Endothelial cell of umbilical vein (primary cell): ENCODE data around the gene CEP63. TPM values are rescaled to one million over a fixed set of nuclear protein-coding genes. Genes with fewer than 3 reads are reported as not detected.

Experiments
- BruUV-seq: library from RNA; stranded (reverse); fragments of 400-500 nt; replicated peaks from 2 replicates; lab custom pipeline; 2021; lab: Mats Ljungman, UMichigan
- CTCF ChIA-PET: fragments of 300-600, 350-600 bp; sonication (Branson Sonifier 250); formaldehyde crosslinking; loops from one replicate; lab custom pipeline; 2021; ENCODE audit warnings: antibody characterized with exemption, inconsistent platforms; lab: Charles Lee
- POLR2A ChIA-PET: fragments of 300-600, 350-600 bp; sonication (Branson Sonifier 250); formaldehyde crosslinking; loops from one replicate; lab custom pipeline; 2021; ENCODE audit warnings: antibody characterized with exemption, inconsistent platforms; lab: Charles Lee
- DNase-seq: peaks from one replicate; pipeline ENCODE4 v3.0.0-alpha.2; 2011; ENCODE audit warnings: low read depth, low spot score
- FAIRE-seq: peaks from 2 replicates; lab custom pipeline; 2011; peaks lifted over from hg19 to GRCh38; lab: Jason Lieb, UNC
- H2AFZ ChIP-seq: 2 replicates; pipeline ENCODE4 v1.6.0; 2012; ENCODE audit warnings: low read depth, low read length, control low read depth, inconsistent platforms
- H3K27ac ChIP-seq: 2 replicates; pipeline ENCODE4 v1.5.1; 2011; ENCODE audit warnings: low read depth, mild to moderate bottlenecking, control low read depth, low read length, moderate library complexity; ENCODE audit not compliant: insufficient read depth
- H3K27me3 ChIP-seq, 2 experiments: 2 replicates each; pipeline versions ENCODE4 v1.6.0 to v1.6.1; 2011; ENCODE audit warnings: low read length in 2 of 2, mixed read lengths in 1 of 2; ENCODE audit not compliant: control insufficient read depth in 2 of 2, insufficient read depth in 2 of 2
- H3K36me3 ChIP-seq, 2 experiments: 2 replicates in 1 of 2; 3 replicates in 1 of 2; pipeline ENCODE4 v1.5.1; 2011; ENCODE audit warnings: low read length in 2 of 2, mild to moderate bottlenecking in 1 of 2, moderate library complexity in 1 of 2; ENCODE audit not compliant: control insufficient read depth in 2 of 2, insufficient read depth in 2 of 2; ENCODE audit errors: extremely low read depth in 1 of 2
- H3K4me1 ChIP-seq: 3 replicates; pipeline ENCODE4 v1.5.1; 2011; ENCODE audit warnings: mild to moderate bottlenecking, low read length; ENCODE audit not compliant: control insufficient read depth, insufficient read depth; ENCODE audit errors: extremely low read depth
- H3K4me2 ChIP-seq: 2 replicates; pipeline ENCODE4 v1.6.1; 2011; ENCODE audit warnings: low read length, control low read depth, mixed read lengths; ENCODE audit not compliant: insufficient read depth
- H3K4me3 ChIP-seq, 3 experiments: fragments of 200-600 bp in 1 of 3; sonication (generic), shearing (Covaris generic) in 1 of 3; replicated peaks in 1 of 3; 2 replicates each; pipeline ENCODE4 v1.5.1; 2011 to 2016; ENCODE audit warnings: control low read depth in 3 of 3, low read length in 3 of 3, mild to moderate bottlenecking in 2 of 3, inconsistent platforms in 1 of 3, low read depth in 1 of 3, moderate library complexity in 1 of 3; ENCODE audit not compliant: insufficient read depth in 1 of 3
- H3K79me2 ChIP-seq: 2 replicates; pipeline ENCODE4 v1.6.0; 2012; ENCODE audit warnings: low read length, inconsistent platforms; ENCODE audit not compliant: control insufficient read depth, insufficient read depth
- H3K9ac ChIP-seq: replicated peaks from 2 replicates; pipeline ENCODE3; 2011; ENCODE audit warnings: low read length, control low read depth; ENCODE audit not compliant: insufficient read depth; ENCODE audit errors: extremely low read depth
- H3K9me1 ChIP-seq: replicated peaks from 3 replicates; pipeline ENCODE4 v1.6.0; 2011; ENCODE audit warnings: mild to moderate bottlenecking, low read length; ENCODE audit not compliant: control insufficient read depth, insufficient read depth; ENCODE audit errors: extremely low read depth
- H3K9me3 ChIP-seq: replicated peaks from 2 replicates; pipeline ENCODE4 v1.5.1; 2012; ENCODE audit warnings: low read length, inconsistent platforms; ENCODE audit not compliant: control insufficient read depth, insufficient read depth
- H4K20me1 ChIP-seq: replicated peaks from 2 replicates; pipeline ENCODE3; 2011; ENCODE audit warnings: mild to moderate bottlenecking, low read length; ENCODE audit not compliant: control insufficient read depth, insufficient read depth; ENCODE audit errors: extremely low read depth
- EZH2 ChIP-seq: IDR thresholded peaks from 2 replicates; pipeline ENCODE4 v1.6.1; 2012; ENCODE audit warnings: borderline replicate concordance, low read depth, mild to moderate bottlenecking, moderate library complexity, low read length, inconsistent platforms; ENCODE audit not compliant: severe bottlenecking
- FOS ChIP-seq: IDR thresholded peaks from 2 replicates; pipeline ENCODE4 v1.6.1; 2011; ENCODE audit warnings: mild to moderate bottlenecking, low read length, moderate library complexity, borderline replicate concordance; ENCODE audit not compliant: insufficient read depth
- GATA2 ChIP-seq: IDR thresholded peaks from 2 replicates; pipeline ENCODE4 v1.7.0; 2011; ENCODE audit warnings: low read depth, mild to moderate bottlenecking, moderate library complexity, mixed read lengths, low read length; ENCODE audit not compliant: insufficient read length, insufficient read depth
- JUN ChIP-seq: IDR thresholded peaks from 2 replicates; pipeline ENCODE4 v1.6.1; 2011; ENCODE audit warnings: borderline replicate concordance, low read depth; ENCODE audit not compliant: insufficient read length, insufficient read depth
- MYC ChIP-seq: IDR thresholded peaks from one replicate; pipeline ENCODE4 v1.6.1; 2011; ENCODE audit warnings: mild to moderate bottlenecking, low read depth, low read length
- POLR2A ChIP-seq: IDR thresholded peaks from 2 replicates; pipeline ENCODE4 v1.6.1; 2012; ENCODE audit warnings: low read depth, mild to moderate bottlenecking, control low read depth, low read length
- POLR2AphosphoS5 ChIP-seq: IDR thresholded peaks from 2 replicates; pipeline ENCODE4 v1.6.1; 2012; ENCODE audit warnings: low read depth, mild to moderate bottlenecking, control low read depth, low read length, moderate library complexity; ENCODE audit not compliant: insufficient read depth
- dilution Hi-C: fragments of 300-500 bp; cut with MboI; formaldehyde crosslinking; loops from one replicate; pipeline ENCODE4 v1.15.0; 2019; ENCODE audit warnings: low sequenced_read_pairs; ENCODE audit not compliant: extremely low pct_ligation_motif_present
- intact Hi-C: fragments of 100-400 bp; cut with micrococcal nuclease; formaldehyde crosslinking; loops from one replicate; pipeline ENCODE4 v1.10.0; 2022
- polyA plus RNA-seq, 4 experiments: library from polyadenylated mRNA; depleted of rRNA in 3 of 4; stranded (reverse) in 3 of 4; unstranded in 1 of 4; fragments of >200 nt; gene quantifications; 2 replicates each; pipeline versions ENCODE4 v1.2.1 to v1.2.3, GENCODE V29; 2011 to 2012; ENCODE audit warnings: missing spikeins in 1 of 4
- total RNA-seq: library from RNA; stranded (reverse); gene quantifications from 2 replicates; pipeline ENCODE4 v1.2.3, GENCODE V29; 2021
- TF ChIP-seq, protein P1 (sequence below), 2 donors: IDR thresholded peaks; 1 replicate in 1 of 2; 2 replicates in 1 of 2; pipeline ENCODE4 v1.5.1; 2011; ENCODE audit warnings: low read length in 2 of 2, mild to moderate bottlenecking in 2 of 2, moderate library complexity in 2 of 2, control low read depth in 1 of 2, inconsistent platforms in 1 of 2, low read depth in 1 of 2; ENCODE audit not compliant: insufficient read depth in 1 of 2; ENCODE audit errors: extremely low read depth in 1 of 2
- TF ChIP-seq, protein P2 (sequence below): IDR thresholded peaks from 2 replicates; pipeline ENCODE4 v1.6.1; 2011; ENCODE audit not compliant: insufficient read depth, insufficient read length

CEP63 gene
- total and polyA plus RNA-seq, 2 donors (not counting 3 experiments of a cell fraction or from before 2014, with no cell fraction given) = 5.7 to 29.4 TPM

DNA sequence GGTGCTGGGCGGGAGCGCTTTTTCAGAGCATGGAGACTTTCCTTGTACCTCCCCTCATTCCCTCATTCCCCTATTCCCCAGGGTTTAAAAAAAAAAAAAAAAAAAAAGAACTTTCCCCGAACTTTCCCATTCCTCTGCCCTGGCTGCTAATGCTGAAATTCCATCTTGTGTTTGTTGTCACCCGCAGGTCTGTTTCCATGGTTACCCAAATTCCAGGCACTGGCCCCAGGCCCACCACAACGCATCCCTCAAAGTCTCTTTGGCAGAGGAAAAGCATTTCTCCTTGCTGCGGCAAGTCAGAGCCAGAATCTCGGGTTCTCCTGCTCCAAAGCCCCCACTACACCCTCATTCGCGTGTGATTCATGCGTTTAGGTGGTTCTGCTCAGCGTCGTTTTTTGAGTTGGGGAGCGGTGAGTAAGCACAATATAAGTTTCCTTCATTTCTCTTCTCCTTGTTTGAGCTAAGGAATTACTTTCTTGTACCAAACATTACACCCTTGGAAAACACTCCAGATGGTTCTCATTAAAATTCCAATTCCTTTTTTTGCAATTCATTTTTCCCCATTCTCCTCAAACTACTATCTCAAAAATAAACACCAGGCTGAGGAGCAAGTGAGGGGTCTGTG is 21.7 kb upstream of the CEP63 start:
- no peaks in the 10 kb centered on the region for H3K27me3 ChIP-seq
- no peak overlapping the region for H3K27ac ChIP-seq
- no peak overlapping the region for H3K9ac ChIP-seq
- no TSS peak for BruUV-seq
- H3K4me2 ChIP-seq = no peak overlapping the region
- DNase-seq (no peak), FAIRE-seq (no peak)
- no peaks in the 10 kb centered on the region for H3K9me3 ChIP-seq
- no peaks in the 10 kb centered on the region for H3K79me2 ChIP-seq
- ChIA-PET POLR2A (no interaction called here), CTCF (interaction anchor here (1.8 kb wide), 1 partner anchor 9 kb away, joined by 6 read pairs; no protein-coding TSS in a partner anchor)
- H3K4me1 ChIP-seq = peaks cover 9% of the 10 kb centered on the region
- dilution Hi-C loops = no loop called here
- no peaks in the 10 kb centered on the region for H3K36me3 ChIP-seq
- H2AFZ ChIP-seq = no peak overlapping the region
- no peak overlapping the region for H3K4me3 ChIP-seq
- intact Hi-C loops = no loop called here
- H3K9me1 ChIP-seq = no peaks in the 10 kb centered on the region
- H4K20me1 ChIP-seq = no peaks in the 10 kb centered on the region
- no peak for TF ChIP-seq POLR2A
- no peak for TF ChIP-seq GATA2
- no peak for TF ChIP-seq FOS
- no peak for TF ChIP-seq JUN
- TF ChIP-seq, protein P1, sequence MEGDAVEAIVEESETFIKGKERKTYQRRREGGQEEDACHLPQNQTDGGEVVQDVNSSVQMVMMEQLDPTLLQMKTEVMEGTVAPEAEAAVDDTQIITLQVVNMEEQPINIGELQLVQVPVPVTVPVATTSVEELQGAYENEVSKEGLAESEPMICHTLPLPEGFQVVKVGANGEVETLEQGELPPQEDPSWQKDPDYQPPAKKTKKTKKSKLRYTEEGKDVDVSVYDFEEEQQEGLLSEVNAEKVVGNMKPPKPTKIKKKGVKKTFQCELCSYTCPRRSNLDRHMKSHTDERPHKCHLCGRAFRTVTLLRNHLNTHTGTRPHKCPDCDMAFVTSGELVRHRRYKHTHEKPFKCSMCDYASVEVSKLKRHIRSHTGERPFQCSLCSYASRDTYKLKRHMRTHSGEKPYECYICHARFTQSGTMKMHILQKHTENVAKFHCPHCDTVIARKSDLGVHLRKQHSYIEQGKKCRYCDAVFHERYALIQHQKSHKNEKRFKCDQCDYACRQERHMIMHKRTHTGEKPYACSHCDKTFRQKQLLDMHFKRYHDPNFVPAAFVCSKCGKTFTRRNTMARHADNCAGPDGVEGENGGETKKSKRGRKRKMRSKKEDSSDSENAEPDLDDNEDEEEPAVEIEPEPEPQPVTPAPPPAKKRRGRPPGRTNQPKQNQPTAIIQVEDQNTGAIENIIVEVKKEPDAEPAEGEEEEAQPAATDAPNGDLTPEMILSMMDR (IDR thresholded peaks at IDR 0.05; ENCODE audit: extremely low read depth in 1 of 2, insufficient read depth in 1 of 2, low read depth in 1 of 2, low read length in 2 of 2) = no peak
- no peak for TF ChIP-seq EZH2
- TF ChIP-seq MYC = no peak
- TF ChIP-seq, protein P2, sequence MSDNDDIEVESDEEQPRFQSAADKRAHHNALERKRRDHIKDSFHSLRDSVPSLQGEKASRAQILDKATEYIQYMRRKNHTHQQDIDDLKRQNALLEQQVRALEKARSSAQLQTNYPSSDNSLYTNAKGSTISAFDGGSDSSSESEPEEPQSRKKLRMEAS = no peak
- no peak for TF ChIP-seq POLR2AphosphoS5
